Left renal pelvis (tissue), 4 donors: Measurements from ENCODE around the gene STX5. TPM values are rescaled to one million over a fixed set of nuclear protein-coding genes. Genes with fewer than 3 reads are reported as not detected.
"Not testable (repeated sequence)": the region's sequence is repeated elsewhere in the genome, so short reads cannot be mapped to it uniquely, and the experiment has no call there.

Experiments
- DNase-seq, 4 donors: peaks; one replicate each; pipeline ENCODE4 v3.0.0-alpha.2; 2013; ENCODE audit warnings: low read depth in 4 of 4, low spot score in 3 of 4
- polyA plus RNA-seq, 4 donors: library from polyadenylated mRNA; unstranded; fragments of 120-200 nt; gene quantifications; one replicate each; pipeline ENCODE4 v1.2.1, GENCODE V29; 2013; ENCODE audit not compliant: insufficient read length in 4 of 4

Gene STX5
- polyA plus RNA-seq, 4 donors = 53.3 to 57.3 (median 55.5) TPM

GRCh38 chr11:62788991-62789390 is 42.9 kb downstream of the STX5 start:
- no peak for DNase-seq

GRCh38 chr11:62787005-62787759 is 44.7 kb downstream of the STX5 start, which contains the start of gene TMEM179B:
TMEM179B (plus strand) TSS chr11:62787402; CDS start chr11:62787432, 30 bp downstream.
- DNase-seq = peak; percentile 90 to 98 (median 98)

GRCh38 chr11:62786318-62787004 is 45.4 kb downstream of the STX5 start:
- peak; percentile 70 to 81 (median 74) for DNase-seq

- no peak for DNase-seq
These were observed 49.1 kb downstream of the STX5 start for GRCh38 chr11:62782753-62783152.

GRCh38 chr11:62778441-62778840 is 53.4 kb downstream of the STX5 start:
- no peak for DNase-seq

GRCh38 chr11:62777389-62777788 is 54.5 kb downstream of the STX5 start:
- DNase-seq = no peak

- DNase-seq = no peak
These were observed 56.2 kb downstream of the STX5 start for GRCh38 chr11:62775646-62776045.

GRCh38 chr11:62774407-62774806 is 57.4 kb downstream of the STX5 start:
- no peak for DNase-seq

- peak; percentile 90 to 95 (median 94) for DNase-seq
These were observed 60.5 kb downstream of the STX5 start, which contains the start of gene TAF6L for GRCh38 chr11:62771144-62772021. TAF6L (plus strand) TSS chr11:62771396; CDS start chr11:62775784, 4,388 bp downstream.

GRCh38 chr11:62770778-62771143 is 61.1 kb downstream of the STX5 start:
- no peak for DNase-seq

- DNase-seq = not testable (repeated sequence)
These were observed 71.0 kb downstream of the STX5 start for GRCh38 chr11:62760867-62761227.

GRCh38 chr11:62757846-62758788 is 73.7 kb downstream of the STX5 start:
- no peak for DNase-seq

Other genes starting within 250 kb of the STX5 start
- gene TUT1, start 240.5 kb downstream of the STX5 start, polyA plus RNA-seq = 10 to 100 TPM; 18.7 to 25.0 (median 21.1) TPM
- gene MTA2, start 230.2 kb downstream of the STX5 start, polyA plus RNA-seq = 100 to 1,000 TPM in 1 of 4 donors, 10 to 100 TPM in 3; 83.7 to 106 (median 94.6) TPM
- gene EML3, start 219.3 kb downstream of the STX5 start, polyA plus RNA-seq = 10 to 100 TPM; 31.8 to 42.3 (median 38.6) TPM
- 1 to 10 TPM; 3.1 to 6.9 (median 3.6) TPM for gene ROM1, start 218.8 kb downstream of the STX5 start, polyA plus RNA-seq
- 10 to 100 TPM; 27.2 to 49.9 (median 29.8) TPM for gene B3GAT3, start 210.1 kb downstream of the STX5 start, polyA plus RNA-seq
- gene GANAB, start 185.4 kb downstream of the STX5 start, polyA plus RNA-seq = 100 to 1,000 TPM; 363 to 404 (median 379) TPM
- gene INTS5, start 178.7 kb downstream of the STX5 start, polyA plus RNA-seq = 10 to 100 TPM; 15.7 to 21.6 (median 18.1) TPM
- gene C11orf98, start 166.8 kb downstream of the STX5 start, polyA plus RNA-seq = 10 to 100 TPM; 44.7 to 64.6 (median 53.5) TPM
- 1 to 10 TPM; 4.4 to 6.6 (median 6.0) TPM for gene CSKMT, start 166.7 kb downstream of the STX5 start, polyA plus RNA-seq
- gene UQCC3, start 160.4 kb downstream of the STX5 start, polyA plus RNA-seq = 10 to 100 TPM in 1 of 4 donors, 1 to 10 TPM in 3; 6.0 to 12.6 (median 7.6) TPM
- gene LBHD1, start 159.8 kb downstream of the STX5 start, polyA plus RNA-seq = 1 to 10 TPM; 5.6 to 8.5 (median 6.1) TPM
- gene UBXN1, start 153.0 kb downstream of the STX5 start, polyA plus RNA-seq = 100 to 1,000 TPM; 109 to 166 (median 156) TPM
- gene LRRN4CL, start 142.5 kb downstream of the STX5 start, polyA plus RNA-seq = 1 to 10 TPM in 3 of 4 donors, under 1 TPM in 1; 0.92 to 9.5 (median 1.4) TPM
- gene BSCL2, start 124.6 kb downstream of the STX5 start, polyA plus RNA-seq = 10 to 100 TPM; 48.7 to 71.0 (median 56.2) TPM
- gene GNG3, start 124.4 kb downstream of the STX5 start, polyA plus RNA-seq = 1 to 10 TPM; 1.5 to 2.4 (median 1.9) TPM
- gene HNRNPUL2, start 104.6 kb downstream of the STX5 start, polyA plus RNA-seq = 10 to 100 TPM; 71.1 to 91.1 (median 84.8) TPM
- 10 to 100 TPM; 38.8 to 46.5 (median 44.0) TPM for gene TTC9C, start 103.6 kb downstream of the STX5 start, polyA plus RNA-seq
- 1 to 10 TPM; 3.9 to 8.9 (median 7.6) TPM for gene ZBTB3, start 77.9 kb downstream of the STX5 start, polyA plus RNA-seq
- gene POLR2G, start 70.5 kb downstream of the STX5 start, polyA plus RNA-seq = 100 to 1,000 TPM; 102 to 155 (median 145) TPM
- gene TAF6L, start 60.7 kb downstream of the STX5 start, polyA plus RNA-seq = 10 to 100 TPM; 19.8 to 43.2 (median 26.6) TPM
- 10 to 100 TPM; 38.8 to 68.4 (median 63.9) TPM for gene TMEM179B, start 44.6 kb downstream of the STX5 start, polyA plus RNA-seq
- 10 to 100 TPM; 19.4 to 31.0 (median 23.3) TPM for gene TMEM223, start 40.0 kb downstream of the STX5 start, polyA plus RNA-seq
- gene NXF1, start 26.6 kb downstream of the STX5 start, polyA plus RNA-seq = 100 to 1,000 TPM; 109 to 125 (median 121) TPM
- under 1 TPM in 3 of 4 donors, not detected in 1; 0.32 to 0.63 (median 0.38) TPM for gene TEX54, start 790 bp upstream of the STX5 start, polyA plus RNA-seq
- 10 to 100 TPM; 30.2 to 50.4 (median 35.3) TPM for gene WDR74, start 7.5 kb upstream of the STX5 start, polyA plus RNA-seq
- gene SLC3A2, start 48.8 kb upstream of the STX5 start, polyA plus RNA-seq = 100 to 1,000 TPM in 3 of 4 donors, 10 to 100 TPM in 1; 81.0 to 207 (median 159) TPM
- under 1 TPM in 2 of 4 donors, not detected in 2; 0.05 to 0.40 TPM for gene CHRM1, start 89.3 kb upstream of the STX5 start, polyA plus RNA-seq
- 10 to 100 TPM in 3 of 4 donors, under 1 TPM in 1; 0.22 to 34.7 (median 20.9) TPM for gene SLC22A6, start 152.9 kb upstream of the STX5 start, polyA plus RNA-seq
- gene SLC22A8, start 183.8 kb upstream of the STX5 start, polyA plus RNA-seq = 10 to 100 TPM in 3 of 4 donors, under 1 TPM in 1; 0.59 to 51.1 (median 32.8) TPM